Gastrocnemius medialis (tissue), 4 donors: Measurements from ENCODE around the gene TM4SF20.
A peak's percentile ranks its signal among the peaks of the same experiment; 100 is the strongest.

Source experiments
- POLR2A ChIP-seq, 2 donors: fragments of 450-650 bp; IDR thresholded peaks; one replicate each; pipeline ENCODE4 v1.6.1; 2017; ENCODE audit warnings: antibody characterized with exemption in 2 of 2, mild to moderate bottlenecking in 2 of 2, moderate library complexity in 2 of 2
- TF ChIP-seq, protein P1 (sequence below), 5 experiments: fragments of 450-650 bp in 3 of 5; fragments of 200-600 bp in 2 of 5; sonication (generic) in 2 of 5; IDR thresholded peaks in 4 of 5; conservative IDR thresholded peaks in 1 of 5; 1 replicate in 4 of 5; 2 replicates in 1 of 5; pipeline ENCODE4 v1.5.1; 2016 to 2019; ENCODE audit warnings: antibody characterized with exemption in 5 of 5, mild to moderate bottlenecking in 3 of 5, moderate library complexity in 3 of 5

DNA sequence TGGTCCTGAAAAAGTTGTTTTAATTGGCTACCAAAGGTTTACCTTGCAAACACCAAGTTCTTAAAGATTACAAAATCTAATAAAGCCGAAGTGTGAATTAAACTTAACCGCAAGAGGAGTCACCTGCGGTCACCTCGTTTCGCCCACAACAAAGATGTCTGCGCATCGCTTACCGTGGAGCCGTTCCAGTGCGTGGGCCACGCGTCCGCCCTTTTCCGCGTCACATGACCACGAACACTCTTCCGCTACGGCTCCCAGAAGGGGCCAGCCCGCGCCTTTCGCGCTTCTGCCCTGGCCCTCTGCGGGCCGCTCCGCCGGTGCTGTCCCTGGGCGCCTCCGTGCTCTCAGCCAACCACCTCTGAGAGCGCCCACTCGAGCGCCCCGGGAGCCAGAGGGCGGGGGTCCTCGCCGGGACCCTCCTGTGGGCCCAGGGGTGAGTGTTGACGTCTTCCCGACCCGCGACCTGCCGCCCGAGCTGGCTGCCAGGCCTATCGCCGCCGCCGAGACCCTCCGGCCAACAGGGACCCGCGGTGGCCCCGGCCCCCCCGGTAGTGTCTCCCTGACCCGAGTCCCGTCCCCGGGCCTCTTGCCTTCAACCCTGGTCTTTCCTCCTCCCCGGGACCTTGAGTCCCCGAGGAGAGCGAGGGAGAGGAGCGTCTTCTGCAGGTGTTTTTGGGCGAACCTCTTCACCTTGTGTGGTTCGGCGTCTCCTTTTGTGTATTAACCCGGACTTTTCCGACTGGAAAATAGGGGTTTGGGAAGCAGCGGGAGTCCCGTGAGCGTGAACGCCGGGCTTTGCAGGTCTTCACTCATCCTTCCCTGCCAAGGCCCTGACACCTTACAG, 53.9 kb downstream of the TM4SF20 start, which contains the start of gene MFF:
- TF ChIP-seq, protein P1, sequence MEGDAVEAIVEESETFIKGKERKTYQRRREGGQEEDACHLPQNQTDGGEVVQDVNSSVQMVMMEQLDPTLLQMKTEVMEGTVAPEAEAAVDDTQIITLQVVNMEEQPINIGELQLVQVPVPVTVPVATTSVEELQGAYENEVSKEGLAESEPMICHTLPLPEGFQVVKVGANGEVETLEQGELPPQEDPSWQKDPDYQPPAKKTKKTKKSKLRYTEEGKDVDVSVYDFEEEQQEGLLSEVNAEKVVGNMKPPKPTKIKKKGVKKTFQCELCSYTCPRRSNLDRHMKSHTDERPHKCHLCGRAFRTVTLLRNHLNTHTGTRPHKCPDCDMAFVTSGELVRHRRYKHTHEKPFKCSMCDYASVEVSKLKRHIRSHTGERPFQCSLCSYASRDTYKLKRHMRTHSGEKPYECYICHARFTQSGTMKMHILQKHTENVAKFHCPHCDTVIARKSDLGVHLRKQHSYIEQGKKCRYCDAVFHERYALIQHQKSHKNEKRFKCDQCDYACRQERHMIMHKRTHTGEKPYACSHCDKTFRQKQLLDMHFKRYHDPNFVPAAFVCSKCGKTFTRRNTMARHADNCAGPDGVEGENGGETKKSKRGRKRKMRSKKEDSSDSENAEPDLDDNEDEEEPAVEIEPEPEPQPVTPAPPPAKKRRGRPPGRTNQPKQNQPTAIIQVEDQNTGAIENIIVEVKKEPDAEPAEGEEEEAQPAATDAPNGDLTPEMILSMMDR (IDR thresholded peaks at IDR 0.05 in 4 of 5, conservative IDR thresholded peaks at IDR 0.05 in 1 of 5) = peak; percentile 5 to 38 (median 27)
- peak; percentile 79 to 87 for TF ChIP-seq POLR2A (IDR thresholded peaks at IDR 0.05)
